ENCODE data around the gene IL36A. TPM values are rescaled to one million over a fixed set of nuclear protein-coding genes. Genes with fewer than 3 reads are reported as not detected.

Gene IL36A
- total RNA-seq, 1 donor from 2014 or later: not detected

DNA sequence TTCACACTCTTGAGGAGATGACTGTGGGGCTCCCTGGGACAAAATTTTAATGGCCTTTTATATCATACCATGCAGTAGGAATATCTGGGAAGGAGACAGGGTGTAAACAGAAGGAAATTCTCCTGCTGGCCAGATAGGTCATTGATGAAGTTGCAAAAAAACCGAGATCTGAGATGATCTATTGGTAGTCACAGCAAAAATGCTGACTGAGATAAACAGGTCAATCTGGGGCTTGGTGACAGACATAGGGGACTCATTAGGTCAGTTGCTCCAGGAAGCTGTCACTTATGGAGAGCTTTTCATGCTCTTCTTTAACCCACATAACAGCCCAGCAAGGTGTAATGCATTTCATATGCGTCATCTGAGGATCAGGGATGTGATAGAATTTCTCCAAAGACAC is 2.6 kb upstream of the IL36A start:
- no peak overlapping the region for H3K27ac Mint-ChIP-seq (ENCODE audit: unreplicated experiment)
- TF ChIP-seq, protein P1, sequence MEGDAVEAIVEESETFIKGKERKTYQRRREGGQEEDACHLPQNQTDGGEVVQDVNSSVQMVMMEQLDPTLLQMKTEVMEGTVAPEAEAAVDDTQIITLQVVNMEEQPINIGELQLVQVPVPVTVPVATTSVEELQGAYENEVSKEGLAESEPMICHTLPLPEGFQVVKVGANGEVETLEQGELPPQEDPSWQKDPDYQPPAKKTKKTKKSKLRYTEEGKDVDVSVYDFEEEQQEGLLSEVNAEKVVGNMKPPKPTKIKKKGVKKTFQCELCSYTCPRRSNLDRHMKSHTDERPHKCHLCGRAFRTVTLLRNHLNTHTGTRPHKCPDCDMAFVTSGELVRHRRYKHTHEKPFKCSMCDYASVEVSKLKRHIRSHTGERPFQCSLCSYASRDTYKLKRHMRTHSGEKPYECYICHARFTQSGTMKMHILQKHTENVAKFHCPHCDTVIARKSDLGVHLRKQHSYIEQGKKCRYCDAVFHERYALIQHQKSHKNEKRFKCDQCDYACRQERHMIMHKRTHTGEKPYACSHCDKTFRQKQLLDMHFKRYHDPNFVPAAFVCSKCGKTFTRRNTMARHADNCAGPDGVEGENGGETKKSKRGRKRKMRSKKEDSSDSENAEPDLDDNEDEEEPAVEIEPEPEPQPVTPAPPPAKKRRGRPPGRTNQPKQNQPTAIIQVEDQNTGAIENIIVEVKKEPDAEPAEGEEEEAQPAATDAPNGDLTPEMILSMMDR (IDR thresholded peaks at IDR 0.05): no peak
- H3K9me3 Mint-ChIP-seq (ENCODE audit: low read depth): peaks cover 21% of the 10 kb centered on the region
- no peaks in the 10 kb centered on the region for H3K36me3 Mint-ChIP-seq (ENCODE audit: low read depth)
- H3K4me1 Mint-ChIP-seq (ENCODE audit: low read depth): no peaks in the 10 kb centered on the region
- peaks cover 23% of the 10 kb centered on the region for H3K27me3 Mint-ChIP-seq (ENCODE audit: low read depth)
- DNase-seq (ENCODE audit: low spot score): no peak
- H3K4me3 Mint-ChIP-seq (ENCODE audit: unreplicated experiment): no peak overlapping the region

DNA sequence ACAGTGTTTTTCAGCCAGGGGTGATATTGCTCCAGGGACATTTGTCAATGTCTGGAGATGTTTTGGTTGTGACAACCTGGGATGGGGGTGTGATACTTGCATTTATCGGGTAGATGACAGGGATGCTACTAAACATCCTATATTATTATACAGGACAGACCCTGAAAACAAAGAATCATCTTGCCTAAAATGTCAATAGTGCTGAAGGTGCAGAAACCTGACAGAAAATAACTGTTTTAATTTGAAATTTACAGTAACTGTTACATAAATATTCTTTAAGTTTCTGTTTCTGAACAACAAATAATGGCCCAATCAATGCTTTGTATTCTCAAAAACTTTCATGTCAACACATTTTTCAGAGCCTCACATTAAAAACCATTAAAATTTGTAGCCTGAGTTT is 2.0 kb downstream of the IL36A start:
- H3K4me1 Mint-ChIP-seq (ENCODE audit: low read depth): no peaks in the 10 kb centered on the region
- no peak overlapping the region for H3K4me3 Mint-ChIP-seq (ENCODE audit: unreplicated experiment)
- no peaks in the 10 kb centered on the region for H3K9me3 Mint-ChIP-seq (ENCODE audit: low read depth)
- DNase-seq (ENCODE audit: low spot score): no peak
- TF ChIP-seq, protein P1 (IDR thresholded peaks at IDR 0.05): no peak
- H3K36me3 Mint-ChIP-seq (ENCODE audit: low read depth): no peaks in the 10 kb centered on the region
- H3K27ac Mint-ChIP-seq (ENCODE audit: unreplicated experiment): no peak overlapping the region
- peaks cover 35% of the 10 kb centered on the region for H3K27me3 Mint-ChIP-seq (ENCODE audit: low read depth)

DNA sequence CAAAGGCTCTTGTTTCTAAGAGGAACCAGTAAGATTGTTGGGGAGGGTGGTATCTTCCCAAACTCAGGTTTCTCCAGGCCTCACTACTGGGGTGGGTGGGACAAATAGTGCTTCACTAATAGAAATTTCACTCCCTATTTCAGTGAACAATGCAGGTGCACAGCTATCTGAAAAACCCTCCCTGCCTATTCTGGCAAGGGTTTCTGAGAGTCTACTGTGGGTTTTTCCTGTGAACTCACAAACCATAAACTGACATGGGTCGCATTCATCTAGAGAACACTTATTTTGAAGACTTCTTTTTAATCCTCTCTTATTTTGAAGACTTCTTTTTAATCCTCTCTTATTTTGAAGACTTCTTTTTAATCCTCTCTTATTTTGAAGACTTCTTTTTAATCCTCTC is 4.4 kb downstream of the IL36A start:
- DNase-seq (ENCODE audit: low spot score): no peak
- Mint-ChIP-seq H3K36me3 (ENCODE audit: low read depth) (no peaks in the 10 kb centered on the region), H3K27me3 (ENCODE audit: low read depth) (peaks cover 34% of the 10 kb centered on the region), H3K4me3 (ENCODE audit: unreplicated experiment) (no peak overlapping the region), H3K27ac (ENCODE audit: unreplicated experiment) (no peak overlapping the region), H3K4me1 (ENCODE audit: low read depth) (no peaks in the 10 kb centered on the region), H3K9me3 (ENCODE audit: low read depth) (no peaks in the 10 kb centered on the region)
- TF ChIP-seq, protein P1 (IDR thresholded peaks at IDR 0.05): no peak

DNA sequence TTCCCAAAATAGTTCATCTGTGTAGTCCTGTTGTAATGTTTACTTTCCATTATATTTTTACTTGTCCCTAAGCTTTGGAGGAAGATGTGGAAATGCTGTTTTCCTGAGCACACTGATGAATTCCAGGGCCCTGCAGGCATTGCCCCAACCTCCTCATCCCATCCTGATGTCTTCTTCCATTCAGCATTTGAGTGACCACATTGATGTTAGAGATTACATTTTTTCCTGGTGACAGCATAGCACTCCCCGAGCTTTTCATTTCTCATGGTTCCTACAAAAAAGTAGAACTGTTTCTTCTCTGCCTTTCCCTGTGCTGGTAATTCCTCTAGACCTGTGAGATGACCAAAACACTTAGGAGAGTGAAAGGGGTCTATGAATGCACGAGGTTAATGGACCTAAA is 4.8 kb downstream of the IL36A start:
- H3K4me3 Mint-ChIP-seq (ENCODE audit: unreplicated experiment): no peak overlapping the region
- no peaks in the 10 kb centered on the region for H3K36me3 Mint-ChIP-seq (ENCODE audit: low read depth)
- DNase-seq (ENCODE audit: low spot score): no peak
- peaks cover 38% of the 10 kb centered on the region for H3K27me3 Mint-ChIP-seq (ENCODE audit: low read depth)
- no peaks in the 10 kb centered on the region for H3K4me1 Mint-ChIP-seq (ENCODE audit: low read depth)
- H3K9me3 Mint-ChIP-seq (ENCODE audit: low read depth): no peaks in the 10 kb centered on the region
- TF ChIP-seq, protein P1 (IDR thresholded peaks at IDR 0.05): no peak
- H3K27ac Mint-ChIP-seq (ENCODE audit: unreplicated experiment): no peak overlapping the region

DNA sequence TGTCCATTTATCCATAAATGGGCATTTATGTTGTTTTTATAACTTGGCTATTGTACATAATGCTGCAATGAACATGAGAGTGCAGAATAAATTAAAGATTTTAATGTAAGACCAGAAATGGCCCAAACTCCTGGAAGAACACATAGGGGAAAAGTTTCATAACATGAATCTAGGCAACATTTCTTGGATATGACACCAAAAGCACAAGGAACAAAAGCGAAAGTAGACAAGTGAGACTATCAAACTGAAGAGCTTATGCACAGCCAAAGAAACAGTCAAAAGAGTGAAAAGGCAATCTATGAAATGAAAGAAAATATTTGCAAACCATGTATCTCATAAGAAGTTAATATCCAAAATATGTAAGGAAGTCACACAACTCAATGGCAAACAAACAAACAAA is 5.8 kb downstream of the IL36A start:
- Mint-ChIP-seq H3K4me3 (ENCODE audit: unreplicated experiment) (no peak overlapping the region), H3K27me3 (ENCODE audit: low read depth) (peaks cover 37% of the 10 kb centered on the region), H3K4me1 (ENCODE audit: low read depth) (no peaks in the 10 kb centered on the region), H3K36me3 (ENCODE audit: low read depth) (no peaks in the 10 kb centered on the region), H3K9me3 (ENCODE audit: low read depth) (no peaks in the 10 kb centered on the region), H3K27ac (ENCODE audit: unreplicated experiment) (no peak overlapping the region)
- TF ChIP-seq, protein P1 (IDR thresholded peaks at IDR 0.05): no peak
- DNase-seq (ENCODE audit: low spot score): no peak
